Endodermal cell (in vitro differentiated cells): Measurements from ENCODE around the gene RASAL2. TPM values are rescaled to one million over a fixed set of nuclear protein-coding genes. Genes with fewer than 3 reads are reported as not detected.

Experiments
- DNase-seq: peaks from one replicate; pipeline ENCODE4 v3.0.0-alpha.2; 2017
- H3K27ac ChIP-seq: 2 replicates; pipeline ENCODE4 v1.5.1; 2013; ENCODE audit warnings: mild to moderate bottlenecking, low read depth, low read length, moderate library complexity
- H3K27me3 ChIP-seq: 2 replicates; pipeline ENCODE4 v1.6.1; 2013; ENCODE audit warnings: mild to moderate bottlenecking, low read length, moderate library complexity; ENCODE audit not compliant: insufficient read depth, control insufficient read depth, poor library complexity, severe bottlenecking
- H3K36me3 ChIP-seq: 2 replicates; pipeline ENCODE4 v1.7.0; 2013; ENCODE audit warnings: mild to moderate bottlenecking, low read length, moderate library complexity; ENCODE audit not compliant: control insufficient read depth, insufficient read depth
- H3K4me1 ChIP-seq: one replicate; pipeline ENCODE4 v1.7.0; 2013; ENCODE audit warnings: low read length; ENCODE audit not compliant: control insufficient read depth, insufficient read depth
- H3K4me3 ChIP-seq: 2 replicates; pipeline ENCODE4 v1.5.1; 2013; ENCODE audit warnings: mild to moderate bottlenecking, low read length, moderate library complexity
- H3K9ac ChIP-seq: 2 replicates; pipeline ENCODE4 v1.6.1; 2013; ENCODE audit warnings: mild to moderate bottlenecking, low read length, moderate library complexity; ENCODE audit not compliant: poor library complexity, severe bottlenecking; ENCODE audit errors: extremely low read depth
- H3K9me3 ChIP-seq: 2 replicates; pipeline ENCODE4 v1.6.1; 2013; ENCODE audit warnings: mild to moderate bottlenecking, low read length, moderate library complexity; ENCODE audit not compliant: control insufficient read depth
- H3K27ac Mint-ChIP-seq: 2 replicates; pipeline ENCODE4 v1.8.0; 2020; ENCODE audit warnings: mixed read lengths
- H3K27me3 Mint-ChIP-seq: 2 replicates; pipeline ENCODE4 v1.8.0; 2021; ENCODE audit warnings: mild to moderate bottlenecking, mixed read lengths; ENCODE audit not compliant: insufficient read depth
- H3K36me3 Mint-ChIP-seq: 2 replicates; pipeline ENCODE4 v1.8.0; 2020; ENCODE audit warnings: low read depth, mixed read lengths
- H3K4me1 Mint-ChIP-seq: 2 replicates; pipeline ENCODE4 v1.8.0; 2020; ENCODE audit warnings: mixed read lengths
- H3K4me3 Mint-ChIP-seq: 2 replicates; pipeline ENCODE4 v1.8.0; 2020; ENCODE audit warnings: mild to moderate bottlenecking, moderate library complexity, mixed read lengths
- H3K9me3 Mint-ChIP-seq: 2 replicates; pipeline ENCODE4 v1.8.0; 2020; ENCODE audit warnings: mild to moderate bottlenecking, mixed read lengths
- whole genome bisulfite sequencing, 2 experiments: methylation state at CpG; one replicate each; pipeline versions ENCODE4 v1.1.5 to v1.1.7; 2013; ENCODE audit warnings: missing lambda C conversion rate in 2 of 2, mixed read lengths in 1 of 2; ENCODE audit not compliant: insufficient coverage in 1 of 2, insufficient read length in 1 of 2; 5-methylcytosine and 5-hydroxymethylcytosine counted together
- total RNA-seq, 2 donors: library from RNA; stranded (reverse); fragmentation: NEBNext Ultra II Directional in 1 of 2; extraction: Animal tissue kit (Norgen Biotek cat#: 25700) in 1 of 2; gene quantifications; 2 replicates in 1 of 2; 3 replicates in 1 of 2; pipeline ENCODE4 v1.2.1, GENCODE V29; 2021
- TF ChIP-seq, protein P1 (sequence below): fragments of 200-600 bp; sonication (generic); conservative IDR thresholded peaks from 2 replicates; pipeline ENCODE4 v1.5.0; 2021; ENCODE audit warnings: antibody characterized with exemption, mild to moderate bottlenecking

The RASAL2 gene
- total RNA-seq, 2 donors from 2014 or later = 21.8 to 22.1 TPM

DNA sequence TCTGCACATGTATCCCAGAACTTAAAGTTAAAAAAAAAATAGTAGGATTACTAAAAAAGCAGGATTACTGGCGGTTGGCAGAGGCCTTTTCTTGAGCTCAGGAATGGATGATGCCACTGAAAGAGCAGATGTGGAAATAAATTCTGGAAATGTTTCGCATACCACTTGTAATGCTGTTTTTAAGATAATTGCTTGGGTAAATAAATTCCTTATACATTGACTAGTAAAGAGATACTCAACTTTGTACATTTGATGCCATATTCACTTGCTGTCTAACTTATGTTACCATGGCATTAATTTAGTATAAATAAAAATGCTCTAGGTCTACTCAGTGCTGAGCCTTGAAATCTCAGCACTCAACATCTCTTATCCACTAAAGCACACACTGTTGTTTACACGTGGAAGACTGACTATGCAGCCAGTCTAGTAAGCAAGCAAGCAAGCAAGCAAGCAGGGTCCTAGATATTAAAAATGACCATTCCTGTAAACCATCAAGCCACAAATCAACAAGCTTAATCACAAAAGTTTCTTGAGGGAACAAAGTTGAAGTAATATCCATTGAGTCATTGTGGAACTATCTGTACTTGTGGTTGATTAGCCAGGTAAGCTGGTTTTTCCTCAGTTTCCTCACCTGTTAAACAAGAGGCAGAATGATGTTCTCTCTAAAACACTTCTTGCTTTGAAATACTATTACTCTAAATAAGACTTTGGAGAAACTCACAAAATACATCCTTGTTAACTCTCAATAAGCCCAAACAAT lies 1.7 kb upstream of the RASAL2 start:
- H3K27me3 ChIP-seq = peaks cover 21% of the 10 kb centered on the region
- no peak overlapping the region for H3K27ac ChIP-seq
- H3K4me3 Mint-ChIP-seq = peak overlapping the region; percentile 71
- DNase-seq = no peak
- no peak overlapping the region for H3K9ac ChIP-seq
- no peak overlapping the region for H3K27ac Mint-ChIP-seq
- peak overlapping the region; percentile 86 for H3K4me3 ChIP-seq
- H3K27me3 Mint-ChIP-seq = peaks cover 19% of the 10 kb centered on the region
- no peaks in the 10 kb centered on the region for H3K9me3 Mint-ChIP-seq
- H3K9me3 ChIP-seq = no peaks in the 10 kb centered on the region
- TF ChIP-seq, protein P1, sequence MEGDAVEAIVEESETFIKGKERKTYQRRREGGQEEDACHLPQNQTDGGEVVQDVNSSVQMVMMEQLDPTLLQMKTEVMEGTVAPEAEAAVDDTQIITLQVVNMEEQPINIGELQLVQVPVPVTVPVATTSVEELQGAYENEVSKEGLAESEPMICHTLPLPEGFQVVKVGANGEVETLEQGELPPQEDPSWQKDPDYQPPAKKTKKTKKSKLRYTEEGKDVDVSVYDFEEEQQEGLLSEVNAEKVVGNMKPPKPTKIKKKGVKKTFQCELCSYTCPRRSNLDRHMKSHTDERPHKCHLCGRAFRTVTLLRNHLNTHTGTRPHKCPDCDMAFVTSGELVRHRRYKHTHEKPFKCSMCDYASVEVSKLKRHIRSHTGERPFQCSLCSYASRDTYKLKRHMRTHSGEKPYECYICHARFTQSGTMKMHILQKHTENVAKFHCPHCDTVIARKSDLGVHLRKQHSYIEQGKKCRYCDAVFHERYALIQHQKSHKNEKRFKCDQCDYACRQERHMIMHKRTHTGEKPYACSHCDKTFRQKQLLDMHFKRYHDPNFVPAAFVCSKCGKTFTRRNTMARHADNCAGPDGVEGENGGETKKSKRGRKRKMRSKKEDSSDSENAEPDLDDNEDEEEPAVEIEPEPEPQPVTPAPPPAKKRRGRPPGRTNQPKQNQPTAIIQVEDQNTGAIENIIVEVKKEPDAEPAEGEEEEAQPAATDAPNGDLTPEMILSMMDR = no peak
- WGBS, 2 experiments = 76% methylated on average over 3 of the region's 3 CpGs; no CpG with 5 or more reads in 1 of the 2 experiments
- no peaks in the 10 kb centered on the region for H3K36me3 Mint-ChIP-seq
- peaks cover 32% of the 10 kb centered on the region for H3K4me1 Mint-ChIP-seq
- H3K4me1 ChIP-seq = no peaks in the 10 kb centered on the region
- no peaks in the 10 kb centered on the region for H3K36me3 ChIP-seq

DNA sequence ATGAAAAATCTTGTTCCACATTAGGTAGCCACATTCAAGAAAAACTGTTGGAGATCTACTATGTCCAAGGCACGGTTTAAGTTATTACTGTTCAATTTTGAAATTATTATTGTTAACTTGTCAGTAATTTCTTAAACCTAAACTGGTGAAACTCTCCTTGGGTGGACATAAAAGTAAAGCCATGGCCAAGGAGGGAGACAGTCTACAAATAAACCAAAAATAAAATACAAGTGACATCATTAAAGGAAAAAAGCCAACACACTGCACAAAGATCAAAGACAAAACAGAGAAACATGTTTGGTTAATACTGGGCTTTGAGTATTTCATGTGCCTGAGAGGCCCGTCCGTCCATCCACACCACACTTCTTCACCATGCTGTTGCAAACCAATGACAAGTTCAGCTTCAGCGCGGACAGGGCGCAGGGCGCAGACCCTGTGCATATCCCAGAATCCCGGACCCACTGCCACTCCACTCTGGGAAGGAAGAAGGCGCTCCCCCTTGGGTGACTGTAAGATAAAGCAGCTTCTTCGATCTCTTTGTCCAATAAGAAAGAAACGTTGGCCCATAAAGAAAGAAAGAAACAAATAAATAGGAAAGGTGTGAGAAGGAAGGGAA lies 918 bp upstream of the RASAL2 start:
- H3K27ac ChIP-seq = peak overlapping the region; percentile 84

DNA sequence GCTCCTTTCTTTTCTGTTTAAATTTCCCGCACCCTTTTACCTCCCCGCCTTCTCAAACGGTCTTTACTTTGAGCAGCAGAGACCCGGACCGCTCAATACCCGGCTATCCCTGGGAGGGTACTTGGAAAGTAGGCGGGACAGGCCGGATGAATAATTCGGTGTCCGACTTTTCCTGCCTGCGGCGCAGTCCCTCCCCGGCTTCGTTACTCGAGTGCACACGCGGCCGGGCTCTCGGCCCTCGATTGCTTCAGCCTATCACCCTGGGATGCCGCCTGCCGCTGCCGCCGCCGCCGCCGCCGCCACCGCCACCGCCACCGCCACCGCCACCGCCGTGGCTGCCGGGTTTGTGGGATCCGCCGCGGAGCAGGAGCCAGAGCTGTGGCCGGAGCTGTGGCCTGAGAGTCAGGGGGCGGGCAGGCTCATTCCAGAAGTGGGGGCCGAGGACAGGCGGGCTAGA lies 382 bp upstream of the RASAL2 start:
- H3K27ac ChIP-seq = peak overlapping the region; percentile 84
- no peaks in the 10 kb centered on the region for H3K9me3 ChIP-seq
- WGBS, 2 experiments = 0% methylated on average over 1 to 42 of the region's 42 CpGs
- no peaks in the 10 kb centered on the region for H3K36me3 Mint-ChIP-seq
- H3K9ac ChIP-seq = peak overlapping the region; percentile 56
- peak overlapping the region; percentile 87 for H3K27ac Mint-ChIP-seq
- peaks cover 19% of the 10 kb centered on the region for H3K27me3 Mint-ChIP-seq
- H3K27me3 ChIP-seq = peaks cover 24% of the 10 kb centered on the region
- H3K4me1 Mint-ChIP-seq = peaks cover 38% of the 10 kb centered on the region
- peak; percentile 97 for DNase-seq
- H3K4me3 Mint-ChIP-seq = peak overlapping the region; percentile 71
- TF ChIP-seq, protein P1 = no peak
- no peaks in the 10 kb centered on the region for H3K36me3 ChIP-seq
- H3K9me3 Mint-ChIP-seq = no peaks in the 10 kb centered on the region
- H3K4me1 ChIP-seq = no peaks in the 10 kb centered on the region
- H3K4me3 ChIP-seq = peak overlapping the region; percentile 86

More for the DNA sequence above, 918 bp upstream of the RASAL2 start:
- H3K4me1 ChIP-seq = no peaks in the 10 kb centered on the region
- TF ChIP-seq, protein P1 = no peak
- H3K9me3 ChIP-seq = no peaks in the 10 kb centered on the region
- no peaks in the 10 kb centered on the region for H3K9me3 Mint-ChIP-seq
- peaks cover 19% of the 10 kb centered on the region for H3K27me3 Mint-ChIP-seq
- DNase-seq = no peak
- H3K36me3 ChIP-seq = no peaks in the 10 kb centered on the region
- no peaks in the 10 kb centered on the region for H3K36me3 Mint-ChIP-seq
- peak overlapping the region; percentile 86 for H3K4me3 ChIP-seq
- peak overlapping the region; percentile 87 for H3K27ac Mint-ChIP-seq
- WGBS, 2 experiments = 3 to 9% methylated on average over 5 to 11 of the region's 11 CpGs
- peaks cover 24% of the 10 kb centered on the region for H3K27me3 ChIP-seq
- peak overlapping the region; percentile 71 for H3K4me3 Mint-ChIP-seq
- H3K9ac ChIP-seq = peak overlapping the region; percentile 56
- peaks cover 35% of the 10 kb centered on the region for H3K4me1 Mint-ChIP-seq
